Liver (tissue), 9 donors: Measurements from ENCODE around the gene KCNE3. TPM values are rescaled to one million over a fixed set of nuclear protein-coding genes. Genes with fewer than 3 reads are reported as not detected.

Experiments
- DNase-seq: peaks from one replicate; pipeline ENCODE4 v3.0.0-alpha.2; 2017; ENCODE audit warnings: low spot score
- H3K27ac ChIP-seq, 2 donors: one replicate each; pipeline ENCODE4 v1.7.0; 2013; ENCODE audit warnings: inconsistent platforms in 2 of 2, low read length in 2 of 2, control low read depth in 1 of 2, low read depth in 1 of 2, mild to moderate bottlenecking in 1 of 2
- H3K27me3 ChIP-seq, 4 donors: one replicate each; pipeline versions ENCODE4 v1.6.1 to v1.7.0; 2013; ENCODE audit warnings: low read length in 3 of 4, inconsistent platforms in 1 of 4, mild to moderate bottlenecking in 1 of 4, moderate library complexity in 1 of 4; ENCODE audit not compliant: control insufficient read depth in 4 of 4, insufficient read depth in 4 of 4
- H3K36me3 ChIP-seq, 4 donors: one replicate each; pipeline versions ENCODE4 v1.6.1 to v1.7.0; 2013; ENCODE audit warnings: low read length in 3 of 4, mild to moderate bottlenecking in 3 of 4, low read depth in 1 of 4, moderate library complexity in 1 of 4; ENCODE audit not compliant: control insufficient read depth in 4 of 4, insufficient read depth in 3 of 4
- H3K4me1 ChIP-seq, 4 donors: one replicate each; pipeline versions ENCODE4 v1.6.1 to v1.7.0; 2013; ENCODE audit warnings: low read length in 3 of 4, mild to moderate bottlenecking in 3 of 4, moderate library complexity in 1 of 4; ENCODE audit not compliant: control insufficient read depth in 4 of 4, insufficient read depth in 4 of 4
- H3K4me3 ChIP-seq, 3 donors: one replicate each; pipeline versions ENCODE4 v1.6.1 to v1.7.0; 2013; ENCODE audit warnings: low read length in 3 of 3, control low read depth in 1 of 3, low read depth in 1 of 3, mild to moderate bottlenecking in 1 of 3
- H3K9ac ChIP-seq, 2 donors: one replicate each; pipeline ENCODE4 v1.7.0; 2013; ENCODE audit warnings: low read length in 2 of 2, mild to moderate bottlenecking in 2 of 2, moderate library complexity in 2 of 2, control low read depth in 1 of 2, low read depth in 1 of 2
- H3K9me3 ChIP-seq, 4 donors: one replicate each; pipeline versions ENCODE4 v1.6.1 to v1.7.0; 2013; ENCODE audit warnings: low read length in 3 of 4; ENCODE audit not compliant: control insufficient read depth in 4 of 4
- EGR1 ChIP-seq, 2 donors: IDR thresholded peaks; 2 replicates each; pipeline ENCODE4 v1.6.1; 2016 to 2018; ENCODE audit warnings: antibody characterized with exemption in 2 of 2, low read depth in 2 of 2
- FOXA1 ChIP-seq: IDR thresholded peaks from 2 replicates; pipeline ENCODE4 v1.6.1; 2016; ENCODE audit warnings: antibody characterized with exemption
- FOXA2 ChIP-seq: IDR thresholded peaks from 2 replicates; pipeline ENCODE4 v1.6.1; 2016; ENCODE audit warnings: antibody characterized with exemption
- GABPA ChIP-seq, 2 donors: IDR thresholded peaks in 1 of 2; conservative IDR thresholded peaks in 1 of 2; 2 replicates each; pipeline ENCODE4 v1.6.1; 2016; ENCODE audit warnings: antibody characterized with exemption in 2 of 2, mild to moderate bottlenecking in 1 of 2, moderate library complexity in 1 of 2
- HNF4A ChIP-seq, 2 donors: conservative IDR thresholded peaks; 2 replicates each; pipeline ENCODE4 v1.6.1; 2016; ENCODE audit warnings: antibody characterized with exemption in 2 of 2, mild to moderate bottlenecking in 2 of 2
- JUND ChIP-seq, 2 donors: IDR thresholded peaks; 2 replicates each; pipeline ENCODE4 v1.6.1; 2016; ENCODE audit warnings: antibody characterized with exemption in 2 of 2
- NR2F2 ChIP-seq: IDR thresholded peaks from 2 replicates; pipeline ENCODE4 v1.6.1; 2016; ENCODE audit warnings: antibody characterized with exemption
- RAD21 ChIP-seq, 2 donors: IDR thresholded peaks; 2 replicates each; pipeline ENCODE4 v1.6.1; 2016; ENCODE audit warnings: antibody characterized with exemption in 2 of 2, mild to moderate bottlenecking in 2 of 2
- RXRA ChIP-seq, 2 donors: IDR thresholded peaks; 2 replicates each; pipeline ENCODE4 v1.6.1; 2017 to 2018; ENCODE audit warnings: antibody characterized with exemption in 2 of 2, mild to moderate bottlenecking in 1 of 2
- SP1 ChIP-seq: IDR thresholded peaks from 2 replicates; pipeline ENCODE4 v1.6.1; 2018; ENCODE audit warnings: antibody characterized with exemption, mild to moderate bottlenecking
- TAF1 ChIP-seq: conservative IDR thresholded peaks from 2 replicates; pipeline ENCODE4 v1.6.1; 2016; ENCODE audit warnings: antibody characterized with exemption, mild to moderate bottlenecking
- YY1 ChIP-seq: IDR thresholded peaks from 2 replicates; pipeline ENCODE4 v1.6.1; 2016; ENCODE audit warnings: antibody characterized with exemption, mild to moderate bottlenecking
- WGBS: extraction: QIAGEN DNeasy Blood & Tissue Kit; methylation state at CpG from one replicate; pipeline ENCODE4 v1.1.7; 2013; 5-methylcytosine and 5-hydroxymethylcytosine counted together
- polyA plus RNA-seq, 2 donors: library from polyadenylated mRNA; stranded (reverse) in 1 of 2; unstranded in 1 of 2; fragments of 200-250 nt in 1 of 2; fragments of >200 nt in 1 of 2; fragmentation: Nextera tagmentation in 1 of 2; extraction: Ambion mirVana in 1 of 2; gene quantifications; one replicate each; pipeline versions ENCODE4 v1.2.1 to v1.2.3, GENCODE V29; 2013 to 2015
- total RNA-seq, 2 donors: library from RNA; depleted of rRNA; stranded (reverse); fragments of >200 nt; gene quantifications; one replicate each; pipeline ENCODE4 v1.2.3, GENCODE V29; 2014
- TF ChIP-seq, protein P1 (sequence below): IDR thresholded peaks from 2 replicates; pipeline ENCODE4 v1.6.1; 2016; ENCODE audit warnings: antibody characterized with exemption, mild to moderate bottlenecking
- TF ChIP-seq, protein P2 (sequence below): IDR thresholded peaks from 2 replicates; pipeline ENCODE4 v1.6.1; 2016; ENCODE audit warnings: antibody characterized with exemption
- TF ChIP-seq, protein P3 (sequence below): IDR thresholded peaks from 2 replicates; pipeline ENCODE4 v1.6.1; 2016; ENCODE audit warnings: antibody characterized with exemption
- TF ChIP-seq, protein P4 (sequence below): IDR thresholded peaks from 2 replicates; pipeline ENCODE4 v1.6.1; 2016; ENCODE audit warnings: antibody characterized with exemption
- TF ChIP-seq, protein P5 (sequence below): fragments of 150-350 bp; IDR thresholded peaks from 2 replicates; pipeline ENCODE4 v1.5.1; 2017; ENCODE audit warnings: improper control_type of control experiment, low read depth, low read length; ENCODE audit not compliant: missing input control
- donor health status: healthy.
- donor health status: healthy.
- donor health status: healthy.
- donor health status: healthy.
- donor health status: healthy.

KCNE3 gene
- total and polyA plus RNA-seq, 4 donors, result 1.4 to 22.9 (median 3.8) TPM

DNA sequence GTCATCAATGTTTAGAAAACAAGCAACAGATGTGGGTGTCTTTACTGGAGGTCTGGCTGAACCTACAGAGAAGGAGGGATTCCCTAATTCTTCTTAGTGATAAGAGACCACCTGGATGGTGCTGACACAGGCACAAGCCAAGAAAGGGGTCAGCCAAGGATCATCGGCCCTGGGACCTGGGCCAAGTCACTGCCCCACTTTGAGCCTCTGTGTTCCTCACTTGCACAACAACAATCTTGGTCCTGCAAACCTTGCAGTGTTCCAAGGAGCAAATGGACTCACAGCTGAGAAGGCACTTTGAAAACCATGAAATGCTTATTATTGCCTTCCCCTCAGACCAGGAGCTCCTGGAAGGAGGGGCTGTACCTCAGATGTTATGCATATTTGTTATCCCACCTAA lies 7.0 kb upstream of the KCNE3 start:
- WGBS, result 12% methylated on average over 1 of the region's 1 CpG
- DNase-seq, result no peak
- peaks cover 0 to 2% (median 0%) of the 10 kb centered on the region in 4 donors for H3K4me1 ChIP-seq
- TF ChIP-seq, protein P1, sequence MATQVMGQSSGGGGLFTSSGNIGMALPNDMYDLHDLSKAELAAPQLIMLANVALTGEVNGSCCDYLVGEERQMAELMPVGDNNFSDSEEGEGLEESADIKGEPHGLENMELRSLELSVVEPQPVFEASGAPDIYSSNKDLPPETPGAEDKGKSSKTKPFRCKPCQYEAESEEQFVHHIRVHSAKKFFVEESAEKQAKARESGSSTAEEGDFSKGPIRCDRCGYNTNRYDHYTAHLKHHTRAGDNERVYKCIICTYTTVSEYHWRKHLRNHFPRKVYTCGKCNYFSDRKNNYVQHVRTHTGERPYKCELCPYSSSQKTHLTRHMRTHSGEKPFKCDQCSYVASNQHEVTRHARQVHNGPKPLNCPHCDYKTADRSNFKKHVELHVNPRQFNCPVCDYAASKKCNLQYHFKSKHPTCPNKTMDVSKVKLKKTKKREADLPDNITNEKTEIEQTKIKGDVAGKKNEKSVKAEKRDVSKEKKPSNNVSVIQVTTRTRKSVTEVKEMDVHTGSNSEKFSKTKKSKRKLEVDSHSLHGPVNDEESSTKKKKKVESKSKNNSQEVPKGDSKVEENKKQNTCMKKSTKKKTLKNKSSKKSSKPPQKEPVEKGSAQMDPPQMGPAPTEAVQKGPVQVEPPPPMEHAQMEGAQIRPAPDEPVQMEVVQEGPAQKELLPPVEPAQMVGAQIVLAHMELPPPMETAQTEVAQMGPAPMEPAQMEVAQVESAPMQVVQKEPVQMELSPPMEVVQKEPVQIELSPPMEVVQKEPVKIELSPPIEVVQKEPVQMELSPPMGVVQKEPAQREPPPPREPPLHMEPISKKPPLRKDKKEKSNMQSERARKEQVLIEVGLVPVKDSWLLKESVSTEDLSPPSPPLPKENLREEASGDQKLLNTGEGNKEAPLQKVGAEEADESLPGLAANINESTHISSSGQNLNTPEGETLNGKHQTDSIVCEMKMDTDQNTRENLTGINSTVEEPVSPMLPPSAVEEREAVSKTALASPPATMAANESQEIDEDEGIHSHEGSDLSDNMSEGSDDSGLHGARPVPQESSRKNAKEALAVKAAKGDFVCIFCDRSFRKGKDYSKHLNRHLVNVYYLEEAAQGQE, result no peak
- TF ChIP-seq NR2F2 (no peak), RXRA (IDR thresholded peaks at IDR 0.05) (no peak), SP1 (no peak), RAD21 (IDR thresholded peaks at IDR 0.05) (no peak), FOXA2 (no peak), EGR1 (IDR thresholded peaks at IDR 0.05; ENCODE audit: low read depth in 2 of 2) (no peak), TAF1 (no peak)
- no peaks in the 10 kb centered on the region for H3K36me3 ChIP-seq
- H3K27ac ChIP-seq, result no peak overlapping the region
- no peaks in the 10 kb centered on the region for H3K27me3 ChIP-seq
- no peaks in the 10 kb centered on the region for H3K9me3 ChIP-seq
- no peak overlapping the region for H3K9ac ChIP-seq
- H3K4me3 ChIP-seq, result no peak overlapping the region

DNA sequence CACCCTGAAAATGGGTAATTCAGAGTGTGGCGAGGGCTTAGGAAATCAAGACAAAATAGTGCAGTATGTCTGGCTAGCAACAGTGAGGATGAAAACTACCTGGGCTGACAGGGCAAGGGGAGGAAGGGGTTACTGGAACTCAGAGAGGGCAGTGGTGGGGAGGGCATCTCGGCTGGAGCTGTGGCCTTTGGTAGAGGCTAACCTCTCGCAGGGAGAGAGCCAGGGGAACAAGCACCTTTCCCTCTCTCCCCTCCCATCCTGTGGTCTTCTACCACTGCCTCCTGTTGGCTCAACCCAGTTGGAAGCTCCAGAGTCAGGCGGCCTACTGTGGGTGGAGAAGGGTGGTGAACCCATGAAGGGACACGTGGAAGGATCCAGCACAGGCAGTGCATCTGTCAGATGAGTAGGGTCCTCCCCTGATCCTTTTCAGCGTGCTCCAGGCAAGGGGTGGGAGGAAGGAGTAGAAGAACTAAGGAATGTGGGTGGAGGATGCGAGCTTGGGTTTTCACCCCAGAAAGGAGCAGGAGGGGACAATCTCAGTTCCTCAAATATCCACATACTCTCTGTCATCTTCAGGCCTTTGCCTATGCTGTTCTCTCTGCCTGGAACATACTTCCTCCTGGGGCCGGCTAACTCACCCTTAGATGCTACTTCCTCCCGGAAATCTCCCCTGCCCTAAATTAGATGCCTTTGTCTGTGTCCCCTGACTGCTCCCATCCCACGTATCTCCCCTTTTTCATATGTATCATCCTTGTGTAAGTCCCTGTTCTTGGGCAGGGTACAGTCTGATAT lies 6.2 kb upstream of the KCNE3 start:
- no peaks in the 10 kb centered on the region for H3K4me1 ChIP-seq
- WGBS, result 74% methylated on average over 10 of the region's 10 CpGs
- no peak overlapping the region for H3K9ac ChIP-seq
- H3K9me3 ChIP-seq, result no peaks in the 10 kb centered on the region
- H3K36me3 ChIP-seq, result no peaks in the 10 kb centered on the region
- no peak overlapping the region for H3K27ac ChIP-seq
- DNase-seq, result no peak
- no peak overlapping the region for H3K4me3 ChIP-seq
- H3K27me3 ChIP-seq, result no peaks in the 10 kb centered on the region
- no peak for TF ChIP-seq TAF1
- TF ChIP-seq FOXA1, result no peak
- TF ChIP-seq, protein P2, sequence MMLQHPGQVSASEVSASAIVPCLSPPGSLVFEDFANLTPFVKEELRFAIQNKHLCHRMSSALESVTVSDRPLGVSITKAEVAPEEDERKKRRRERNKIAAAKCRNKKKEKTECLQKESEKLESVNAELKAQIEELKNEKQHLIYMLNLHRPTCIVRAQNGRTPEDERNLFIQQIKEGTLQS, result no peak
- TF ChIP-seq, protein P3, sequence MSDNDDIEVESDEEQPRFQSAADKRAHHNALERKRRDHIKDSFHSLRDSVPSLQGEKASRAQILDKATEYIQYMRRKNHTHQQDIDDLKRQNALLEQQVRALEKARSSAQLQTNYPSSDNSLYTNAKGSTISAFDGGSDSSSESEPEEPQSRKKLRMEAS, result no peak
- no peak for TF ChIP-seq HNF4A (conservative IDR thresholded peaks at IDR 0.05)
- no peak for TF ChIP-seq RAD21 (IDR thresholded peaks at IDR 0.05)
- no peak for TF ChIP-seq YY1
- TF ChIP-seq JUND (IDR thresholded peaks at IDR 0.05), result no peak
- TF ChIP-seq, protein P4, sequence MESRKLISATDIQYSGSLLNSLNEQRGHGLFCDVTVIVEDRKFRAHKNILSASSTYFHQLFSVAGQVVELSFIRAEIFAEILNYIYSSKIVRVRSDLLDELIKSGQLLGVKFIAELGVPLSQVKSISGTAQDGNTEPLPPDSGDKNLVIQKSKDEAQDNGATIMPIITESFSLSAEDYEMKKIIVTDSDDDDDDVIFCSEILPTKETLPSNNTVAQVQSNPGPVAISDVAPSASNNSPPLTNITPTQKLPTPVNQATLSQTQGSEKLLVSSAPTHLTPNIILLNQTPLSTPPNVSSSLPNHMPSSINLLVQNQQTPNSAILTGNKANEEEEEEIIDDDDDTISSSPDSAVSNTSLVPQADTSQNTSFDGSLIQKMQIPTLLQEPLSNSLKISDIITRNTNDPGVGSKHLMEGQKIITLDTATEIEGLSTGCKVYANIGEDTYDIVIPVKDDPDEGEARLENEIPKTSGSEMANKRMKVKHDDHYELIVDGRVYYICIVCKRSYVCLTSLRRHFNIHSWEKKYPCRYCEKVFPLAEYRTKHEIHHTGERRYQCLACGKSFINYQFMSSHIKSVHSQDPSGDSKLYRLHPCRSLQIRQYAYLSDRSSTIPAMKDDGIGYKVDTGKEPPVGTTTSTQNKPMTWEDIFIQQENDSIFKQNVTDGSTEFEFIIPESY, result no peak
- TF ChIP-seq, protein P5, sequence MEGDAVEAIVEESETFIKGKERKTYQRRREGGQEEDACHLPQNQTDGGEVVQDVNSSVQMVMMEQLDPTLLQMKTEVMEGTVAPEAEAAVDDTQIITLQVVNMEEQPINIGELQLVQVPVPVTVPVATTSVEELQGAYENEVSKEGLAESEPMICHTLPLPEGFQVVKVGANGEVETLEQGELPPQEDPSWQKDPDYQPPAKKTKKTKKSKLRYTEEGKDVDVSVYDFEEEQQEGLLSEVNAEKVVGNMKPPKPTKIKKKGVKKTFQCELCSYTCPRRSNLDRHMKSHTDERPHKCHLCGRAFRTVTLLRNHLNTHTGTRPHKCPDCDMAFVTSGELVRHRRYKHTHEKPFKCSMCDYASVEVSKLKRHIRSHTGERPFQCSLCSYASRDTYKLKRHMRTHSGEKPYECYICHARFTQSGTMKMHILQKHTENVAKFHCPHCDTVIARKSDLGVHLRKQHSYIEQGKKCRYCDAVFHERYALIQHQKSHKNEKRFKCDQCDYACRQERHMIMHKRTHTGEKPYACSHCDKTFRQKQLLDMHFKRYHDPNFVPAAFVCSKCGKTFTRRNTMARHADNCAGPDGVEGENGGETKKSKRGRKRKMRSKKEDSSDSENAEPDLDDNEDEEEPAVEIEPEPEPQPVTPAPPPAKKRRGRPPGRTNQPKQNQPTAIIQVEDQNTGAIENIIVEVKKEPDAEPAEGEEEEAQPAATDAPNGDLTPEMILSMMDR, result no peak
- no peak for TF ChIP-seq GABPA (IDR thresholded peaks at IDR 0.05 in 1 of 2, conservative IDR thresholded peaks at IDR 0.05 in 1 of 2)
- no peak for TF ChIP-seq NR2F2
- TF ChIP-seq, protein P1, result no peak
- TF ChIP-seq FOXA2, result no peak
- no peak for TF ChIP-seq SP1
